Breast epithelium (tissue), 3 donors: ENCODE measurements around the gene ANKRD66.

Source experiments
- POLR2A ChIP-seq: fragments of 450-650 bp; IDR thresholded peaks from one replicate; pipeline ENCODE4 v1.6.1; 2016; ENCODE audit warnings: antibody characterized with exemption, mild to moderate bottlenecking, moderate library complexity
- TF ChIP-seq, protein P1 (sequence below), 3 donors: fragments of 450-650 bp; IDR thresholded peaks; one replicate each; pipeline ENCODE4 v1.5.1; 2016 to 2017; ENCODE audit warnings: antibody characterized with exemption in 3 of 3, mild to moderate bottlenecking in 3 of 3, moderate library complexity in 3 of 3

DNA sequence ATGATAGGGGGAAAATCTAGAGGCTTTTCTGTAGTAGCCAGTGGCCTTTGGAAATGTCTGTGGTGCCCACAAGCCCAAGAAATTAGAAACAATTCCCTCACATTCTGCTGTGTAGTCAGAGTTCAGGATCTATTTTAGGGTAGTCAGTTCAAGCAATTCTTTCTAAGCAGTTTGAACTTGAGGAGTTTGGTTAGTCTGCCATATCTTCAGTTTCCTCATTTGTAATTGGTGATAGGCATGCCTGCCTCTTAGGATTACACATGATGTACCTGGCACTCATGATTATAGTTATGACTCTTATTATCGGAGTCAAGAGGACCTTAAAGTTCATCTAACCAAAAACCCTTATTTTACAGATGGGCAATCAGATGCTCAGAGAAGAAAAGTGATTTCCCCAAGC is 25.3 kb downstream of the ANKRD66 start:
- TF ChIP-seq, protein P1, sequence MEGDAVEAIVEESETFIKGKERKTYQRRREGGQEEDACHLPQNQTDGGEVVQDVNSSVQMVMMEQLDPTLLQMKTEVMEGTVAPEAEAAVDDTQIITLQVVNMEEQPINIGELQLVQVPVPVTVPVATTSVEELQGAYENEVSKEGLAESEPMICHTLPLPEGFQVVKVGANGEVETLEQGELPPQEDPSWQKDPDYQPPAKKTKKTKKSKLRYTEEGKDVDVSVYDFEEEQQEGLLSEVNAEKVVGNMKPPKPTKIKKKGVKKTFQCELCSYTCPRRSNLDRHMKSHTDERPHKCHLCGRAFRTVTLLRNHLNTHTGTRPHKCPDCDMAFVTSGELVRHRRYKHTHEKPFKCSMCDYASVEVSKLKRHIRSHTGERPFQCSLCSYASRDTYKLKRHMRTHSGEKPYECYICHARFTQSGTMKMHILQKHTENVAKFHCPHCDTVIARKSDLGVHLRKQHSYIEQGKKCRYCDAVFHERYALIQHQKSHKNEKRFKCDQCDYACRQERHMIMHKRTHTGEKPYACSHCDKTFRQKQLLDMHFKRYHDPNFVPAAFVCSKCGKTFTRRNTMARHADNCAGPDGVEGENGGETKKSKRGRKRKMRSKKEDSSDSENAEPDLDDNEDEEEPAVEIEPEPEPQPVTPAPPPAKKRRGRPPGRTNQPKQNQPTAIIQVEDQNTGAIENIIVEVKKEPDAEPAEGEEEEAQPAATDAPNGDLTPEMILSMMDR (IDR thresholded peaks at IDR 0.05): no peak
- TF ChIP-seq POLR2A: no peak
